ENCODE results near the gene CHPT1.

Gene CHPT1

DNA sequence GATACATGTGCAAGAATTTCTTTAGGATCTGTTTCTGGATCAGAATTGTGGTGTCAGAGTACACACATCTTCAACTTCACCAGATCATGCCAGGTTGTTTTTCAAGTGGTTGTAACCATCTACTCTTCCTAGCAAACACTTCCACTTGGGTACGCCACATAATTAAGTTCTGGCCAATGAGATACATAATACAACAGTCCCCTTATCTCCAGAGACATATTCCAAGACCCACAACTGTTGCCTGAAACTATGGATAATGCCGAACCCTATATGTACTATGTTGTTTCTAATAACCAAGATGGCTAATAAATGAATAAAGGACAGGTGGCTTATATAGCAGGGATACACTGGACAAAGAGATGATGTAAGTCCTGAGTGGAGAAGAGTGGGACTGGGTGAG is 2.5 kb upstream of the CHPT1 start:
- no peak overlapping the region for H3K4me3 ChIP-seq (replicated peaks; ENCODE audit: low read depth, low read length)
- TF ChIP-seq, protein P1, sequence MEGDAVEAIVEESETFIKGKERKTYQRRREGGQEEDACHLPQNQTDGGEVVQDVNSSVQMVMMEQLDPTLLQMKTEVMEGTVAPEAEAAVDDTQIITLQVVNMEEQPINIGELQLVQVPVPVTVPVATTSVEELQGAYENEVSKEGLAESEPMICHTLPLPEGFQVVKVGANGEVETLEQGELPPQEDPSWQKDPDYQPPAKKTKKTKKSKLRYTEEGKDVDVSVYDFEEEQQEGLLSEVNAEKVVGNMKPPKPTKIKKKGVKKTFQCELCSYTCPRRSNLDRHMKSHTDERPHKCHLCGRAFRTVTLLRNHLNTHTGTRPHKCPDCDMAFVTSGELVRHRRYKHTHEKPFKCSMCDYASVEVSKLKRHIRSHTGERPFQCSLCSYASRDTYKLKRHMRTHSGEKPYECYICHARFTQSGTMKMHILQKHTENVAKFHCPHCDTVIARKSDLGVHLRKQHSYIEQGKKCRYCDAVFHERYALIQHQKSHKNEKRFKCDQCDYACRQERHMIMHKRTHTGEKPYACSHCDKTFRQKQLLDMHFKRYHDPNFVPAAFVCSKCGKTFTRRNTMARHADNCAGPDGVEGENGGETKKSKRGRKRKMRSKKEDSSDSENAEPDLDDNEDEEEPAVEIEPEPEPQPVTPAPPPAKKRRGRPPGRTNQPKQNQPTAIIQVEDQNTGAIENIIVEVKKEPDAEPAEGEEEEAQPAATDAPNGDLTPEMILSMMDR (IDR thresholded peaks at IDR 0.05; ENCODE audit: low read depth, low read length, missing control alignments): no peak
- no peak for DNase-seq (ENCODE audit: extremely low read depth, low read depth)

DNA sequence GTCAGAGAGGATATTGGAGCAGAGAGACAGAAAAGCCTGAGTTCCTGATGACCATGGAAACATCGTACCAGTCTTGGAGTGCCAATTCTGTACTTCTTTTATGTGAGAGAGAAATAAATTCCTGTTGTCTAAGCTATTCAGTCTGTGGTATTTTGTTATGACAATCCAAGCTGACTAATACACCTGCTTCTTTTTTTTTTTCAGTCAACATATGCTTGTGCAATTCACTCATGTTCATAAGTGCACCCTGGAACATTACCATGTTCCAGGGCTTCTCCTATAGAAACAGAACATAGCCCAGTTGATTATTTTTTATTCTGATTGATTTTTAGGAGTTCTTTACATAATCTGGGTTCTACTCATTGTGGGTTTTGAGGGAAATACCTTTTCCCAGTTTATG is 1.7 kb upstream of the CHPT1 start:
- no peak overlapping the region for H3K4me3 ChIP-seq (replicated peaks; ENCODE audit: low read depth, low read length)
- no peak for DNase-seq (ENCODE audit: extremely low read depth, low read depth)
- TF ChIP-seq, protein P1 (IDR thresholded peaks at IDR 0.05; ENCODE audit: low read depth, low read length, missing control alignments): no peak

DNA sequence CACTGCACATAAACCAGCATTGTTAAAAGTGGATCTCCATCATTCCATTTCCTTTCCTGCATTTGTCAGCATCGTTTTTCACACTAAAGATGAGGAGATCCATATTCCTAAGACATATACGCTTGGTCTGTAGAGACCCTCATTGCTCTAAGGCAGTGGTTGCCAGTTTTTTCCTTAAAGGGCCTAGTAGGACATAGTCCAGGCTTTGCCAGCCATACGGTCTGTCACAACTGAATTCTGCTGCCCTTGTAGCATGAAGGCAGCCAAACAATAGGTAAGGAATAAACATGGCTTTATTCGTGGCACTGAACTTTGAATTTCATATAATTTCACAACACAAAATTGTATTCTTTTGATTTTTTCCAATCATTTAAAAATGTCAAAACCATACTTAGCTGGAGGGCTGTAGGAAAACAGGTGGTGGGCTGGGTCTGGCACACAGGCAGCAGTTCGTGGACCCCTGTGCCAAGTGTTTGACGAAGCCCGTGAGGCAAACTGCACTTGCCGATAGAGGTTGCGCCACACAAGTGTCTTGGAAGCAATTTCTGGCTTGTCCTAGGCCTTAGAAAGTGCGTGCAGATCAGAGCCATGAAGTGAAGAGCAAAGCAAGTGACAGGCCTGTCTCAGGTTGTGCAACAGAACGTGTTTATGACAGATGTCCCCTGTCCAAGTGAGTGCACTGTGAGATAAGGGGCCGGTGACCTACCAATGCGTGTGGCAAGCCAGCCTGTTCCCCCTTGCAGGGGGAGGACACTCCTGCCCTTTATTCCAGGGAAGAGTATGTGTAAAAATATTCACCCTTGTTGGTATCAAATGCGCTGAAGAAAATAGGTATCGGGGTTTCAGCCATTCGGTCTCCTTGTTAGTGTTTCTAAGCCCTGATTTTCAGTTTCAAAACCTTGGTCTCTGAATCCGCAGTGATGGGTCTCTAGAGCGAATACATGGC is 916 bp upstream of the CHPT1 start:
- TF ChIP-seq, protein P1 (IDR thresholded peaks at IDR 0.05; ENCODE audit: low read depth, low read length, missing control alignments): no peak
- peak overlapping the region; percentile 81 for H3K4me3 ChIP-seq (replicated peaks; ENCODE audit: low read depth, low read length)
- DNase-seq (ENCODE audit: extremely low read depth, low read depth): no peak

DNA sequence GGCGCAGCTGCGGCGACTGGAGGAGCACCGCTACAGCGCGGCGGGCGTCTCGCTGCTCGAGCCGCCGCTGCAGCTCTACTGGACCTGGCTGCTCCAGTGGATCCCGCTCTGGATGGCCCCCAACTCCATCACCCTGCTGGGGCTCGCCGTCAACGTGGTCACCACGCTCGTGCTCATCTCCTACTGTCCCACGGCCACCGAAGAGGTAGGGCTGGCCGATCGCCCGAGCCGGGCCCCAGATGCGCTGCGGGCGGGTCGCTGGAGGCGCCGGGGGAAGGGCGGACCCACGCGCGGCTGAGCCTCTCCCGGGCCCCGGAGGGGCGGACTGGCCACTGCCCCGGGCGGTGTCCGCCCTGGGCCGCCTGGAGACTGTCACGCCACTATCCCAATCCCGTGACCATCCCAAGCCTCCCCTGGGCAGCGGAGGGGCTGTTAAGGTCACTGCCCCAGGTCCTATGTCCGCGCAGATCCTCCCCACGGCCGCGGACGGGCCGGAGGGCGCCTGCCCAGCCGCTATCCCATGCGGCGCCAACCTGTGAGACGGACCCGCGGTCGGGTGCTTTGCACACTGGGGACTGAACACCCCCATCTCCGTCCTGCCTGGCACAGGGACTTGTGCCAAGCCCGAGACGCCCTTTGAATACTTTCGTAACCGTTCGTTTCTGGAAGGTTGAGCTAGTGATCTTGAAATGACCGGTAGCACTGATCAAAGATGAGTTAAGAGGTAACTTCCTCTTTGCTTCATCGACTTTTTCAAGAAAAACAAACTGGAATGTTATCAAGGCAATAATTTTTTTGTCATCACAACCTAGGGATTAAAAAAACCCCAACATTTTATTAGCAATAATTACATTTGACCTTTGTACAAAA is 725 bp downstream of the CHPT1 start:
- peak overlapping the region; percentile 81 for H3K4me3 ChIP-seq (replicated peaks; ENCODE audit: low read depth, low read length)
- TF ChIP-seq, protein P1 (IDR thresholded peaks at IDR 0.05; ENCODE audit: low read depth, low read length, missing control alignments): no peak
- no peak for DNase-seq (ENCODE audit: extremely low read depth, low read depth)

DNA sequence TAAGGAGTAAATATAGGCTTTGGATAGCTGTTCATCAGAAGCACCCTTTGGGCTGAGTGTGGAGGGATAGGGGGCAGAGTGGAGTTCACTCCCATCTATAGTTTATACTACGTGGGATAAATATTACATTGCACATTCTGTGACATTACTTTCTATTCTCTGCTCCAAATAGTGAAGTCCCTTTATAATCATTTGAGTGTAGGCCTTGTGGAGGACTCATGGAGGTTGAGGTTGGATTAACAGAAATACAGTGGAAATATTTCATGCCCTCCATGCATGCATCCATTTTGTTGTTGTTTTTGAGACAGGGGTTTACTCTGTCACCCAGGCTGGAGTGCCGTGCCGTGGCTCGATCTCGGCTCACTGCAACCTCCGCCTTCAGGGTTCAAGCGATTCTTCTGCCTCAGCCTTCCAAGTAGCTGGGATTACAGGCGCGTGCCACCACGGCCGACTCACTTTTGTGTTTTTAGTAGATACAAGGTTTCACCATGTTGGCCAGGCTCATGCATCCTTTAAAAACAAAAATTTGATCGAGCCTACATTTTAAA is 1.4 kb downstream of the CHPT1 start:
- no peak for DNase-seq (ENCODE audit: extremely low read depth, low read depth)
- H3K4me3 ChIP-seq (replicated peaks; ENCODE audit: low read depth, low read length): peak overlapping the region; percentile 81
- TF ChIP-seq, protein P1 (IDR thresholded peaks at IDR 0.05; ENCODE audit: low read depth, low read length, missing control alignments): peak; percentile 24

DNA sequence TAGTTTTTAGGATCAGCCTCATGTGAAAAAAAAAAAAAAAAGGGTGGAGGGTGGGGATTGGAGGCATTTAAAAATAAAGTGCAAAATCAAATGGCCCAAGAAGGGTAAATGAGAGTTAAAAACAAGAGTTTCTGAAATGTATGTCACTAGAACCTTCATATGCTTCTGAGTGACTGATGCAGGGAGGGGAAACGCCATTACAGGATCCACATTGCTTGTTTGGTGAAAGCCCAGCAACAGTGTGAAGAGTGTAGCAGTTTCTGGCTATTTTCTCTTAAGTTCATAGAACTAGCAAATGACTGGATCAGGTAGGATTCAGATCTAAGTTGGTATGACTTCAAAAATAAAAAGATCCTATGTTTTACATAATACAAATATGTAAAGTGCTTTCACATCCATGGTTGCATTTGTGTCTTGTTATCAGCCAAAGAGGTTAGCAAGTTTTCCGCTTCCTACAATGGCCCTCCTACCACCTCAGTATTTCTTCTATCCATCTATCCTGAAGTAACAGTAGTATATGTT is 2.9 kb downstream of the CHPT1 start:
- no peak for DNase-seq (ENCODE audit: extremely low read depth, low read depth)
- H3K4me3 ChIP-seq (replicated peaks; ENCODE audit: low read depth, low read length): no peak overlapping the region
- TF ChIP-seq, protein P1 (IDR thresholded peaks at IDR 0.05; ENCODE audit: low read depth, low read length, missing control alignments): no peak
